Left lung (tissue), 10 donors: ENCODE results near the gene MDH1. TPM values are rescaled to one million over a fixed set of nuclear protein-coding genes. Genes with fewer than 3 reads are reported as not detected.
"Not testable (repeated sequence)": the region's sequence is repeated elsewhere in the genome, so short reads cannot be mapped to it uniquely, and the experiment has no call there.

ENCODE experiments used
- ATAC-seq: fragments of 200-7000 bp; cut with Tn5 transposase; one replicate; pipeline ENCODE4 v1.9.1; 2020; ENCODE audit warnings: moderate library complexity
- DNase-seq, 4 donors: peaks; one replicate each; pipeline ENCODE4 v3.0.0-alpha.2; 2013 to 2020
- H3K27ac ChIP-seq, 2 donors: fragments of 200-600 bp; sonication (generic) in 1 of 2; one replicate each; pipeline versions ENCODE4 v1.5.0 to v1.8.0; 2020 to 2021
- H3K27me3 ChIP-seq, 2 donors: fragments of 200-600 bp; sonication (generic) in 1 of 2; one replicate each; pipeline versions ENCODE4 v1.5.0 to v1.8.0; 2020 to 2021
- H3K36me3 ChIP-seq, 2 donors: fragments of 200-600 bp; sonication (generic) in 1 of 2; one replicate each; pipeline versions ENCODE4 v1.5.0 to v1.8.0; 2020 to 2021
- H3K4me1 ChIP-seq, 2 donors: fragments of 200-600 bp; one replicate each; pipeline ENCODE4 v1.8.0; 2021
- H3K4me3 ChIP-seq, 2 donors: fragments of 200-600 bp; sonication (generic) in 1 of 2; one replicate each; pipeline versions ENCODE4 v1.5.0 to v1.8.0; 2020 to 2021; ENCODE audit warnings: mild to moderate bottlenecking in 1 of 2
- H3K9me3 ChIP-seq, 2 donors: fragments of 200-600 bp; sonication (generic) in 1 of 2; one replicate each; pipeline versions ENCODE4 v1.5.0 to v1.8.0; 2020 to 2021
- intact Hi-C, 2 donors: fragments of 100-400 bp; cut with DNase I; formaldehyde crosslinking; loops; one replicate each; pipeline versions ENCODE4 v1.11.2 to v1.14.2; 2022
- polyA plus RNA-seq, 6 donors: library from polyadenylated mRNA; unstranded; fragments of 120-200 nt; gene quantifications; one replicate each; pipeline ENCODE4 v1.2.1, GENCODE V29; 2013; ENCODE audit not compliant: insufficient read length in 6 of 6
- total RNA-seq, 2 donors: library from RNA; stranded (reverse); fragmentation: NEBNext Ultra II Directional; extraction: Animal tissue kit (Norgen Biotek cat#: 25700); gene quantifications; one replicate each; pipeline ENCODE4 v1.2.1, GENCODE V29; 2021
- TF ChIP-seq, protein P1 (sequence below), 2 donors: fragments of 200-600 bp; sonication (generic) in 1 of 2; IDR thresholded peaks; one replicate each; pipeline versions ENCODE4 v1.5.0 to v1.8.0; 2021; ENCODE audit warnings: antibody characterized with exemption in 2 of 2
- donor health status: DM: no; HTN: yes; CAD: no.
- donor health status: DM: no; HTN: no; CAD: no.

The MDH1 gene
- total and polyA plus RNA-seq, 8 donors, result 129 to 229 (median 191) TPM

DNA sequence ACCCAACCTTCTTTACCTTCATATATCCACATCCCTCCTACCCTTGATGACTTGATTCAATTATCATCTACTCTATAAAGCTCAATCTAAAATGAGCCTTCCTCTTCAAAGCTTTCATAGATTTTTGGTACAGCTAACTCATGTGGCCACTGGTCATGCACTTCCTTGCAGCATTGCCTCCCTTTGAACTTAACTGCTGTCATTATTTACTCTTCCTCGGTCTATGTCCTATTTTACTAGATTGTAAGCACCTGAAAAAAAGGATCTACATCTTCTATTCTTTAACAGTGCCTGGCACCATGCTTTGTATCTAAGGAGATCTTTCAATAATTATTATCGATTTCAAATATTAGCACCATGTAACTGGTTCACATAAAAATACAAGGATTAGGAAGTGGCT lies 30.6 kb downstream of the MDH1 start:
- no peak overlapping the region for H3K4me3 ChIP-seq
- intact Hi-C loops, result no loop called here
- H3K4me1 ChIP-seq, result no peaks in the 10 kb centered on the region
- no peaks in the 10 kb centered on the region for H3K36me3 ChIP-seq
- DNase-seq (no peak), ATAC-seq (no peak)
- H3K27me3 ChIP-seq, result no peaks in the 10 kb centered on the region
- no peaks in the 10 kb centered on the region for H3K9me3 ChIP-seq
- TF ChIP-seq, protein P1, sequence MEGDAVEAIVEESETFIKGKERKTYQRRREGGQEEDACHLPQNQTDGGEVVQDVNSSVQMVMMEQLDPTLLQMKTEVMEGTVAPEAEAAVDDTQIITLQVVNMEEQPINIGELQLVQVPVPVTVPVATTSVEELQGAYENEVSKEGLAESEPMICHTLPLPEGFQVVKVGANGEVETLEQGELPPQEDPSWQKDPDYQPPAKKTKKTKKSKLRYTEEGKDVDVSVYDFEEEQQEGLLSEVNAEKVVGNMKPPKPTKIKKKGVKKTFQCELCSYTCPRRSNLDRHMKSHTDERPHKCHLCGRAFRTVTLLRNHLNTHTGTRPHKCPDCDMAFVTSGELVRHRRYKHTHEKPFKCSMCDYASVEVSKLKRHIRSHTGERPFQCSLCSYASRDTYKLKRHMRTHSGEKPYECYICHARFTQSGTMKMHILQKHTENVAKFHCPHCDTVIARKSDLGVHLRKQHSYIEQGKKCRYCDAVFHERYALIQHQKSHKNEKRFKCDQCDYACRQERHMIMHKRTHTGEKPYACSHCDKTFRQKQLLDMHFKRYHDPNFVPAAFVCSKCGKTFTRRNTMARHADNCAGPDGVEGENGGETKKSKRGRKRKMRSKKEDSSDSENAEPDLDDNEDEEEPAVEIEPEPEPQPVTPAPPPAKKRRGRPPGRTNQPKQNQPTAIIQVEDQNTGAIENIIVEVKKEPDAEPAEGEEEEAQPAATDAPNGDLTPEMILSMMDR (IDR thresholded peaks at IDR 0.05), result no peak
- no peak overlapping the region for H3K27ac ChIP-seq

- H3K4me3 ChIP-seq, result no peak overlapping the region
- no peaks in the 10 kb centered on the region for H3K36me3 ChIP-seq
- ATAC-seq (no peak), DNase-seq (no peak)
- no peaks in the 10 kb centered on the region for H3K27me3 ChIP-seq
- H3K4me1 ChIP-seq, result no peaks in the 10 kb centered on the region
- no peaks in the 10 kb centered on the region for H3K9me3 ChIP-seq
- intact Hi-C loops, result no loop called here
- H3K27ac ChIP-seq, result no peak overlapping the region
- TF ChIP-seq, protein P1 (IDR thresholded peaks at IDR 0.05), result no peak
Measured at GRCh38 chr2:63622751-63623150, 34.0 kb downstream of the MDH1 start.

GRCh38 chr2:63623763-63624162 lies 35.0 kb downstream of the MDH1 start:
- intact Hi-C loops, H3K4me1 ChIP-seq, H3K36me3 ChIP-seq, H3K27ac ChIP-seq, H3K9me3 ChIP-seq, ATAC-seq, H3K27me3 ChIP-seq, H3K4me3 ChIP-seq, DNase-seq: not testable (repeated sequence)

DNA sequence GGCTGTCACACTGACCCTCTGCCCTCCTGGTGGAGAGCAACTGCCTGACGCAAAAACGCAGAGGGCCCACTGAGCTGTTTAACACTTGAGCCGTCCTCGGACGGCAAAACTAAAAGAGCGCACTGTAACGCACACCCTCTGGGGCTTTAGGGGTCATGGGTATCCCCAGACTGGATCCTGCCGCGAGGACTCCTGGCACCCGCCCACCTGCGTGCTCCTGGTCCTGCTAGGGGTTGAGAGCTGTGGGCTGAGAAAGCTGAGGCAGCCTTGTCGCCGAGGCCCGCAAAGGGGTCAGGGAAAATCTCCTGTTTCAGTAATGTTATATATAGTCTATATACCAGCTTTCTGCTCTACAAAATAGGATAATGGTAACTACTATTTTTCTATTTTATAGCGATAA lies 39.1 kb downstream of the MDH1 start:
- DNase-seq, result no peak
- ATAC-seq, result no peak
- TF ChIP-seq, protein P1 (IDR thresholded peaks at IDR 0.05), result no peak
- intact Hi-C loops, result no loop called here
- H3K36me3 ChIP-seq, result no peaks in the 10 kb centered on the region
- H3K27me3 ChIP-seq, result no peaks in the 10 kb centered on the region
- H3K27ac ChIP-seq, result no peak overlapping the region
- H3K9me3 ChIP-seq, result peaks cover 5 to 18% of the 10 kb centered on the region in 2 donors
- no peaks in the 10 kb centered on the region for H3K4me1 ChIP-seq
- no peak overlapping the region for H3K4me3 ChIP-seq

- no peak overlapping the region for H3K27ac ChIP-seq
- H3K4me1 ChIP-seq, result no peaks in the 10 kb centered on the region
- no peak for DNase-seq
- TF ChIP-seq, protein P1 (IDR thresholded peaks at IDR 0.05), result no peak
- H3K4me3 ChIP-seq, result no peak overlapping the region
- intact Hi-C loops, result no loop called here
- peaks cover 5 to 21% of the 10 kb centered on the region in 2 donors for H3K9me3 ChIP-seq
- ATAC-seq, result no peak
- no peaks in the 10 kb centered on the region for H3K27me3 ChIP-seq
- H3K36me3 ChIP-seq, result no peaks in the 10 kb centered on the region
Measured at GRCh38 chr2:63628403-63628942, 39.7 kb downstream of the MDH1 start.

GRCh38 chr2:63631501-63631900 lies 42.7 kb downstream of the MDH1 start:
- Histone ChIP-seq H3K27ac (no peak overlapping the region), H3K27me3 (no peaks in the 10 kb centered on the region), H3K4me1 (no peaks in the 10 kb centered on the region), H3K4me3 (no peak overlapping the region), H3K36me3 (no peaks in the 10 kb centered on the region), H3K9me3 (peaks cover 5 to 41% of the 10 kb centered on the region in 2 donors)
- TF ChIP-seq, protein P1 (IDR thresholded peaks at IDR 0.05), result no peak
- ATAC-seq (no peak), DNase-seq (no peak)
- intact Hi-C loops, result no loop called here
